Epidermal melanocyte (primary cell): Measurements from ENCODE around the gene UTP14A.
"Not testable (repeated sequence)": the region's sequence is repeated elsewhere in the genome, so short reads cannot be mapped to it uniquely, and the experiment has no call there.

Source experiments
- DNase-seq: peaks from one replicate; pipeline ENCODE4 v3.0.0; 2011; ENCODE audit warnings: low spot score; ENCODE audit not compliant: insufficient read length

UTP14A gene

GRCh38 chrX:129905787-129906580 is at the start of gene UTP14A:
Gene UTP14A (plus strand): TSS chrX:129906164. CDS start chrX:129906211, 47 bp downstream.
- DNase-seq, result peak; percentile 22

- not testable (repeated sequence) for DNase-seq
These were observed 46.8 kb upstream of the UTP14A start for GRCh38 chrX:129859134-129859533.

DNA sequence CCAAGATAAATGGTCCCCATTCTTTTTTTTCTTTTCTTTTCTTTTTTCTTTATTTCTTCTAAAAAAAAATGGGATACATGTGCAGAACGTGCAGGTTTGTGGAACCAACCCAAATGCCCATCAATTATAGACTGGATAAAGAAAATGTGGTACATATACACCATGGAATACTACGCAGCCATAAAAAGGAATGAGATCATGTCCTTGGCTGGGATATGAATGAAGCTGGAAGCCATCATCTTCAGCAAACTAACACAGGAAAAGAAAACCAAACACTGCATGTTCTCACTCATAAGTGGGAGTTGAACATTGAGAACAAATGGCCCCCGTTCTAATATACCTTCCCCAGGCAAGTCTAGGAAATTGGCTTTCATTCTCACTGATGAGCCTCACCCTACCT is 39.6 kb upstream of the UTP14A start:
- not testable (repeated sequence) for DNase-seq

GRCh38 chrX:129872524-129872923 is 33.4 kb upstream of the UTP14A start:
- DNase-seq, result no peak

DNA sequence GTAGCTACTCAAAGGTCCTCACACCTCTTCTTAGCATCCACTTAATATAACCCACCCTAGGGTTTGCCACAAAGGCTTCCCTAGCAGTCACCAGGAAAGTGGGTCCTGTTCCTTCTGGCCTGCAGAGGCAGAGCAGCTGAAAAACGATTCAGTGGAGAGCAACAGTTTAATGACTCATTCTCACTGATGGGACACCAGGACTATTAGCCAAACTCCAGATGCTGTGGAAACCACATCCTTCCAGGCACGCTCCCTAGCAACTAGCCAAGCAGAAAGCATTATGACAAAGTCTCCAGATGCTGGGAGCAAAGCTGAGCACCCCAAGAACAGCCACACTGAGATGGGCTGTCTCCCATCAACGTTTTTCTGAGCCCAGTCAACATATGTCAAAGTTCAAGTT is 30.3 kb upstream of the UTP14A start:
- peak; percentile 21 for DNase-seq

DNA sequence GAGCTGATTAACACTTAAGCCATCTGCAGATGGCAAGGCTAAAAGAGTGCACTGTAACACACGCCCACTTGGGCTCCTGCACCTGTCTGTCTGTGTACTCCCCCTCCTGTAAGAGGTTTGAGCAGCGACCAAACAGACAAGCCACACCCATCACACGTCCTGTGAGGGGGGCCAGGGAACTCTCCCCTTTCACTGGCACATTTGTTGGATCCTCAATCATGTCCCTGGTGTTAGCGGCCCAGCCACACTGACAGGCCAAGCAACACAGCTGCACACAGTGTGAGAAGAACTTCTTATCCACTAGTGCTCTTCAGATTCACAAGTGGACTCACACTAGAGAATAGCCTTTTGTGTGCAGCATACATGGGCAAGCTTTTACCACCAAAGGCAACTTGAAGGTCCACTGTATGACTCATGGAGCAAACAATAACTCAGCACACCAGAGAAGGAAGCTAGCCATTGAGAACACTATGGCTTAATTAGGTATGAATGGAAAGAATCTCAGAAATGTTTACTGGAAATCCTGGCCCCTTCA is 29.1 kb upstream of the UTP14A start:
- DNase-seq, result no peak

DNA sequence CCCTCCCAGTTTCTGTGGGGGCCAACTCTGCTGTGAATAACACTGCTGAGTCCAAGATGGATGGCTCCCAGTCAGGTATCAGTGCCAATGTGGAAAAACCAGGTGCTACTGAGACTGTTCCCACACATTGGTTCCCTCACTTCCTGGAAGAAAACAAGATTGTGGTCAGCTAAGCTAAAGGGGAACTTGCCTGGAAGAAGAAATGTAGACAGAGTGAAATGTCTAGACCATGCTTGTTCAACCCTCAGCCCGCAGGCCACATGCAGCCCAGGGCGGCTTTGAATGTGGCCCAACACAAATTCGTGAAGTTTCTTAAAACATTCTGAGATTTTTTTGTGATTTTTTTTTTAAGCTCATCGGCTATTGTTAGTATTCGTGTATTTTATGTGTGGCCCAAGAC is 28.6 kb upstream of the UTP14A start:
- no peak for DNase-seq

DNA sequence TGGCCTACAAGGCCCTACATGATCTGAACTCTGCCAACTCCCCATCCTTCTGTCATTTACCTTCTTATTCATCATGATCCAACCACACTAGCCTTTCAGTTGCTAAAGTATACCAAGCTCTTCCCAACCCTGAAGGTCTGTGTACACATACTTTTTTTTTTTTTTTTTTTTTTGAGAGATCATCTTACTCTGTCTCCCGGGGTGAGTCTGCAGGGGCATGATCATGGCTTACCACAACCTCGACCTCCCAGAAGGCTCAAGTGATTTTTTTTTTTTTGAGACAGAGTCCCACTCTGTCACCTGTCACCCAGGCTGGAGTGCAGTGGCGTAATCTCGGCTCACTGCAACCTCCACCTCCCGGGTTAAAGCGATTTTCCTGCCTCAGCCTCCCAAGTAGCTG is 5.9 kb upstream of the UTP14A start:
- no peak for DNase-seq

DNA sequence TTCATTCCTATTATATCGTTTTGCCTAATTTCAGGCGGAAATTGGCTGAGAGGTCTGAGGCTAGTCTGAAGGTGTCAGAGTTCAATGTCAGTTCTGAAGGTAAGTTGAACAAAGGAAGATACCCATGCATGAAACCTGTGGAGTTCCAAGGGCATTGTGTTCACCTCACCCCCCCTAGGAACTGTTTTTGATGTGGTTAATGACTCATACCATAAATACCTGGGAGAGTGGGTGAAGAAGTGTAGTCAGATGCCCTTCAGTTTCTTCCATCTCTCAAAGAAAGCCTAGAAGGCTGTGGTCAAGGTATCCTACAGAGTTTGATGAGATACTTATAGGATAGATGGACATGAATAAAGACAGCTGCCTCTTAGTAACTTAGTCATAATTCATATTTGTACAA is 2.7 kb downstream of the UTP14A start:
- DNase-seq, result no peak

DNA sequence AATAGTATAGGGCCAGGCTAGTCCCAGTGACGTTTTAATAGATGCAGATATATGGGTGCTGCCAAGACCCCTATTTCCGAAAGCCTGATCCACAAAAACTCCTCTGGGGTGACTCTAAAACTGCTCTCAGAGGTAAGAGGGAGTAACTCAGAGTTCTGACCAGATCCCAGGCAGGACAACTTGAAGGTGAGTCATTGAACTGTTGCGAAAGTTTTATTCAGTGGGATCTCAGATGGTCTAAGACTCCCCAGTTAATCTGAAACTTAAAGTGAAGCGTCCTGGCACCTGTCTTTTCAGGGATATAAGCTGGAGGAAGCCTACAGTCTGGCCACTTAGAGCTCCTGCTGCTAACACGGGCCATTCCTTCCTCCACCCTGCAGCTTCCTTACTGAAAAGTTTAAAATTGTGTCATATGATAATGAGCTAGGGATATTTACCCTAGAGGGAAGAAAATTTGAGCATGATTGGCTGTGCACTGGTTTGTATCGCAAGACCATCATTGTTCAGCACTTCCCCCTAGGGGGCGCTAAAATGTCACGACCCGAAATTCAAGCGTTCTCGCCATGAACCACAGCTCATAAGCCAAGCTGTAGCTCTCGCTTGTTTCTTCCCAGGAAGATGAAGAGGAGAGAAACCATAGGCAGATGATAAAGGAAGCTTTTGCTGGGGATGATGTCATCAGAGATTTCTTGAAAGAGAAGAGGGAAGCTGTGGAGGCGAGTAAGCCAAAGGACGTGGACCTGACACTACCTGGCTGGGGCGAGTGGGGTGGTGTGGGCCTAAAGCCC is 19.5 kb downstream of the UTP14A start:
- DNase-seq, result no peak

DNA sequence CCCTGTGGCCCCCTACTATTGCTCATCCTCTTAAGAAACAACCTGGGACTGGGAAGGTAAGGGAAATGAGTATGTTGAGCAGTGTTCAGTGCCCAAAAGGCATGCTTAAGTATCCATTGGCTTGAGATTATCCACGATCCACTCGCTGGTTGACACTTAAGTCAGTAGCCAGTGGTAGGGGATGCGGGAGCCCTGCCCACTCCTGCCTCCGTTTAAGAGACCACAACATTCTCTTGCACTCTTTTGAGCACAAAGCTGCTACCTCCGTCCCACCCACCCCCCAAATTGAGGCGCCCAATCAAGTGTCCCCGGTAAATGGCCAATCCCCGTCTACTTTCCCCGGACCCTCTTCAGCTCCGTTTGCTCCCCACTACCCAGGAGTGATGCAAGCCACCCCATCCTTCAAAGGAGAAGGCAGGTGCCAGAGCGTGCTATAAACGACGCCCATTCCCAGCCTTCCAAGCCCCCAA is 25.0 kb downstream of the UTP14A start:
- DNase-seq, result no peak

- DNase-seq, result peak; percentile 77
These were observed 25.5 kb downstream of the UTP14A start for GRCh38 chrX:129931411-129932015.

GRCh38 chrX:129932016-129932820 is 26.3 kb downstream of the UTP14A start:
- DNase-seq, result peak; percentile 64

DNA sequence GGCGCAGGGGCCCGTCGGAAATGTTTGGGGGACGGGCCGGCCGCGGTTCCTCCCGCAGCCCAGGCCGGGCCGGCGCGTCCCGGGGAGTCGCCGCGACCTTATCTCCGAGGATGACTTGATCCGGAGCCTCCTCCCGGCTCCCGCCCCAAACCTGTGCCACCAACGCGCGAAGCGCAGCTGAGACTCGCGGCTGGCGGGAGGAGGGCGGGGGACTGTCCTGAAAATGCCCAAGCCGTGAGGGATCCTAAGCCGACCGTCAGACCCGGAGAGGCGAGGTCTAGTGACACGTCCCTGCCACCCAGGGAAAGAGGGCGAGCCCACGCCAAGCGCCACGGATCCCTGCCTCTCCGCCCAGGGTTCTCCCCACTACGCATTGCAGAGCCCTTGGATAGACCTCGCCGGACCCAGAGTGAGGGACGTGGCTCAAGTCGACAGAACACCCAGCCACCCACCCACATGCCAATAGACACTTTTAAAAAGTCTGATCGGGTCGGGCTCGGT is 26.9 kb downstream of the UTP14A start:
- DNase-seq, result no peak

- no peak for DNase-seq
These were observed 27.7 kb downstream of the UTP14A start for GRCh38 chrX:129933700-129934099.

- DNase-seq, result no peak
These were observed 28.5 kb downstream of the UTP14A start for GRCh38 chrX:129934461-129934860.

DNA sequence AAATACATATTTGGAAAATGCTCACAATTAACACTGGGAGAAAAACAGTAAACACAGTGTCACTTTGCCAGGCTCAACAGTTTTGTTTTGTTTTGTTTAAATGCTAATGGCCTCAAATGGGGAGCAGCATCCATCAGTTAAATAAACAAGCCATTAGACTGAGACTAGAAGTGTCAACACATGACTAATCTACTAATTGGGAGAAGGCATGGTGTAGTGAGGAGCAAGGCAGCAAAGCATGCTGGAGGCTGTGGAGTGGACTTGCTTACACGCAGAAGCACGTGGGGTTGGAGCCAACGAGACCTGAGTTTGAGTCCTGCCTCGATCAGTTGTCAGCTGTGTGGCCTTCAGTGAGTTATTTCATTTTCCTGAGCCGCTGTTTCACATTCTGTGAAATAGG is 29.0 kb downstream of the UTP14A start:
- no peak for DNase-seq

DNA sequence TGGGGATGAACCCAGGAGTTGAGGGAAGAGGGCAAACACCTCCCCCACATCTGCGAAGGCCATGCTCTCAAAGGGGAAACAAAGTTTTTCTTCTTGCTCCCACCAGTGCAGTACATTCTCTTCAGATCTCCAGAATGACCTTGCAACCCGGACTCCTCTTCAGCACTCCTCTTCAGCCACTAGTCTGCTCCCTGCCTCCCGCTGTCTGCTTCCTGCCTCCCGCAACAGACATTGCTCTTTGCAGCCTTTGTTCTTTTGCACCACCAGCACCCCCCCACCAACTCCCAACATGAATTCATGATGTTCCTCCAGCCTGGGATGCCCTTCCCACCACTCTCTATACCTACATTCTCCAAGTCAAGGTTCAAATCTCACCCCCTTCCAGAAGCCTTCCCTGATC is 32.1 kb downstream of the UTP14A start:
- DNase-seq, result no peak

DNA sequence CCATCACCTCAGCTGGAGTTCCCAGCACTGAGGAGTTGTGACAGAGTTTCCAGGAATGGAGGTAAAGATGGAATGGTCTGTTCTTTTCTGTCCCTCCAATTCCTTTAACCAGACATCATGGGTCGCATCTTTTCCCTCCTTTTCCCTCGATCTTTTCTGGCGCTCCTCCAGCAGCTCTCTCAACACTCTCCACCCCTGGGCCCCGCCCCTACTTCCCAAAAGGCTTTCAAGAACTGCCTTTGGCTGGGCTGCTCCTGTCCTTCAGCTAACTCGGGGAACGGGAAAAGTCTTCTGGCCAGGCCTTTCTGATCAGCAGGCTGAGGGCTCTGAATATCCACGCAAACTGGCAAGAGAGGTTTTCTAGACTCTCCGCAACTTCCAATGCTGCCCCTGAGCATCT is 34.0 kb downstream of the UTP14A start:
- DNase-seq, result no peak

- DNase-seq, result no peak
These were observed 34.8 kb downstream of the UTP14A start for GRCh38 chrX:129940721-129941120.

GRCh38 chrX:129945131-129945530 is 39.2 kb downstream of the UTP14A start:
- DNase-seq, result no peak
